Measurements from ENCODE around the gene TAOK2.

The TAOK2 gene

GRCh38 chr16:30018731-30019158, 45.1 kb downstream of the TAOK2 start:
- H3F3A ChIP-seq (ENCODE audit: insufficient read depth, low read length), result no peaks in the 10 kb centered on the region
- H3K4me1 ChIP-seq (ENCODE audit: insufficient read depth, low read length, severe bottlenecking), result peaks cover 5% of the 10 kb centered on the region
- no peak for TF ChIP-seq CTCF (IDR thresholded peaks at IDR 0.05; ENCODE audit: low read length)
- TF ChIP-seq EZH2 (IDR thresholded peaks at IDR 0.05; ENCODE audit: borderline replicate concordance, low read length), result no peak

GRCh38 chr16:30022887-30023286, 49.2 kb downstream of the TAOK2 start, which contains the start of gene C16orf92:
TSS of gene C16orf92 (plus strand) at chr16:30023198. CDS start at chr16:30023341, 143 bp downstream.
- Histone ChIP-seq H3K4me1 (ENCODE audit: insufficient read depth, low read length, severe bottlenecking) (peaks cover 5% of the 10 kb centered on the region), H2AFZ (ENCODE audit: low read length) (no peak within 1 kb of the TSS), H3K9me3 (ENCODE audit: low read length) (no peaks in the 10 kb centered on the region), H3K36me3 (ENCODE audit: insufficient read depth, low read length) (no peaks in the 10 kb centered on the region), H3K9ac (ENCODE audit: low read length) (no peak within 1 kb of the TSS), H3K4me2 (ENCODE audit: low read length) (no peak within 1 kb of the TSS), H3K27ac (ENCODE audit: low read depth, low read length, poor library complexity, severe bottlenecking) (no peak within 1 kb of the TSS), H3F3A (ENCODE audit: insufficient read depth, low read length) (no peaks in the 10 kb centered on the region), H3K79me2 (ENCODE audit: insufficient read depth, low read length) (no peaks in the 10 kb centered on the region), H3K9me2 (ENCODE audit: low read depth, low read length) (no peaks in the 10 kb centered on the region), H3K4me3 (ENCODE audit: low read depth, low read length, poor library complexity, severe bottlenecking) (no peak within 1 kb of the TSS), H4K20me1 (ENCODE audit: insufficient read depth, low read length) (no peaks in the 10 kb centered on the region), H3K27me3 (ENCODE audit: insufficient read depth, low read length) (peaks cover 12% of the 10 kb centered on the region; the same call in 1 of the 2 replicates)
- TF ChIP-seq EZH2 (IDR thresholded peaks at IDR 0.05; ENCODE audit: borderline replicate concordance, low read length) (no peak), CTCF (IDR thresholded peaks at IDR 0.05; ENCODE audit: low read length) (no peak)

More at GRCh38 chr16:30018731-30019158, 45.1 kb downstream of the TAOK2 start:
- Histone ChIP-seq H3K4me2 (ENCODE audit: low read length) (no peak overlapping the region), H2AFZ (ENCODE audit: low read length) (no peak overlapping the region), H3K36me3 (ENCODE audit: insufficient read depth, low read length) (no peaks in the 10 kb centered on the region), H4K20me1 (ENCODE audit: insufficient read depth, low read length) (no peaks in the 10 kb centered on the region), H3K27ac (ENCODE audit: low read depth, low read length, poor library complexity, severe bottlenecking) (no peak overlapping the region), H3K9ac (ENCODE audit: low read length) (no peak overlapping the region), H3K27me3 (ENCODE audit: insufficient read depth, low read length) (peaks cover 9% of the 10 kb centered on the region; the same call in 1 of the 2 replicates), H3K79me2 (ENCODE audit: insufficient read depth, low read length) (no peaks in the 10 kb centered on the region), H3K9me3 (ENCODE audit: low read length) (no peaks in the 10 kb centered on the region), H3K4me3 (ENCODE audit: low read depth, low read length, poor library complexity, severe bottlenecking) (no peak overlapping the region), H3K9me2 (ENCODE audit: low read depth, low read length) (no peaks in the 10 kb centered on the region)

GRCh38 chr16:30023586-30023985, 49.9 kb downstream of the TAOK2 start:
- Histone ChIP-seq H3K4me2 (ENCODE audit: low read length) (no peak overlapping the region), H3K79me2 (ENCODE audit: insufficient read depth, low read length) (no peaks in the 10 kb centered on the region), H4K20me1 (ENCODE audit: insufficient read depth, low read length) (no peaks in the 10 kb centered on the region), H3K9ac (ENCODE audit: low read length) (no peak overlapping the region), H3F3A (ENCODE audit: insufficient read depth, low read length) (no peaks in the 10 kb centered on the region), H3K27me3 (ENCODE audit: insufficient read depth, low read length) (peaks cover 12% of the 10 kb centered on the region; the same call in 1 of the 2 replicates), H3K4me3 (ENCODE audit: low read depth, low read length, poor library complexity, severe bottlenecking) (no peak overlapping the region), H2AFZ (ENCODE audit: low read length) (no peak overlapping the region), H3K9me3 (ENCODE audit: low read length) (no peaks in the 10 kb centered on the region), H3K27ac (ENCODE audit: low read depth, low read length, poor library complexity, severe bottlenecking) (no peak overlapping the region), H3K36me3 (ENCODE audit: insufficient read depth, low read length) (no peaks in the 10 kb centered on the region), H3K9me2 (ENCODE audit: low read depth, low read length) (no peaks in the 10 kb centered on the region), H3K4me1 (ENCODE audit: insufficient read depth, low read length, severe bottlenecking) (peaks cover 5% of the 10 kb centered on the region)
- TF ChIP-seq EZH2 (IDR thresholded peaks at IDR 0.05; ENCODE audit: borderline replicate concordance, low read length) (no peak), CTCF (IDR thresholded peaks at IDR 0.05; ENCODE audit: low read length) (no peak)

Measured in OCI-LY1 (cell line).